ENCODE results near the gene MAP7D2. TPM values are rescaled to one million over a fixed set of nuclear protein-coding genes. Genes with fewer than 3 reads are reported as not detected.

Gene MAP7D2
- polyA plus RNA-seq, 4 donors = 2.0 to 4.2 (median 2.2) TPM

- no peaks in the 10 kb centered on the region for H3K27me3 ChIP-seq (ENCODE audit: control insufficient read depth in 3 of 3, insufficient read depth in 3 of 3, low read length in 3 of 3)
- DNase-seq (no peak), FAIRE-seq (no peak)
- no peak overlapping the region for H3K27ac ChIP-seq (ENCODE audit: low read depth in 1 of 3, low read length in 2 of 3)
- H3K4me3 ChIP-seq (ENCODE audit: low read depth in 1 of 3, low read length in 3 of 3) = no peak overlapping the region
- H3K9me3 ChIP-seq (ENCODE audit: control insufficient read depth in 2 of 2, insufficient read depth in 1 of 2, low read depth in 1 of 2, low read length in 1 of 2) = no peaks in the 10 kb centered on the region
- 89 to 98% (median 92%) methylated on average over 2 of the region's 2 CpGs for WGBS, 3 donors
- H3K4me1 ChIP-seq (ENCODE audit: control insufficient read depth in 3 of 3, insufficient read depth in 2 of 3, low read depth in 1 of 3, low read length in 2 of 3) = no peaks in the 10 kb centered on the region
- no peaks in the 10 kb centered on the region for H3K36me3 ChIP-seq (ENCODE audit: control insufficient read depth in 3 of 3, insufficient read depth in 2 of 3, low read depth in 1 of 3, low read length in 3 of 3)
These were observed 14.6 kb downstream of the MAP7D2 start for GRCh38 chrX:20101934-20102581.

GRCh38 chrX:20091499-20091898 lies 25.2 kb downstream of the MAP7D2 start:
- 78 to 88% (median 83%) methylated on average over 3 of the region's 3 CpGs for WGBS, 3 donors

GRCh38 chrX:20089845-20090244 lies 26.9 kb downstream of the MAP7D2 start:
- H3K9me3 ChIP-seq (ENCODE audit: control insufficient read depth in 2 of 2, insufficient read depth in 1 of 2, low read depth in 1 of 2, low read length in 1 of 2) = no peaks in the 10 kb centered on the region
- no peaks in the 10 kb centered on the region for H3K27me3 ChIP-seq (ENCODE audit: control insufficient read depth in 3 of 3, insufficient read depth in 3 of 3, low read length in 3 of 3)
- no peak overlapping the region for H3K4me3 ChIP-seq (ENCODE audit: low read depth in 1 of 3, low read length in 3 of 3)
- no peak for FAIRE-seq
- H3K4me1 ChIP-seq (ENCODE audit: control insufficient read depth in 3 of 3, insufficient read depth in 2 of 3, low read depth in 1 of 3, low read length in 2 of 3) = no peaks in the 10 kb centered on the region
- no peaks in the 10 kb centered on the region for H3K36me3 ChIP-seq (ENCODE audit: control insufficient read depth in 3 of 3, insufficient read depth in 2 of 3, low read depth in 1 of 3, low read length in 3 of 3)
- no peak overlapping the region for H3K27ac ChIP-seq (ENCODE audit: low read depth in 1 of 3, low read length in 2 of 3)
- 70 to 80% (median 70%) methylated on average over 6 of the region's 6 CpGs for WGBS, 3 donors
- no peak for DNase-seq

More at GRCh38 chrX:20091499-20091898, 25.2 kb downstream of the MAP7D2 start:
- H3K27me3 ChIP-seq (ENCODE audit: control insufficient read depth in 3 of 3, insufficient read depth in 3 of 3, low read length in 3 of 3) = no peaks in the 10 kb centered on the region
- FAIRE-seq = no peak
- no peaks in the 10 kb centered on the region for H3K9me3 ChIP-seq (ENCODE audit: control insufficient read depth in 2 of 2, insufficient read depth in 1 of 2, low read depth in 1 of 2, low read length in 1 of 2)
- no peak overlapping the region for H3K4me3 ChIP-seq (ENCODE audit: low read depth in 1 of 3, low read length in 3 of 3)
- DNase-seq = no peak
- H3K27ac ChIP-seq (ENCODE audit: low read depth in 1 of 3, low read length in 2 of 3) = no peak overlapping the region
- H3K4me1 ChIP-seq (ENCODE audit: control insufficient read depth in 3 of 3, insufficient read depth in 2 of 3, low read depth in 1 of 3, low read length in 2 of 3) = no peaks in the 10 kb centered on the region
- H3K36me3 ChIP-seq (ENCODE audit: control insufficient read depth in 3 of 3, insufficient read depth in 2 of 3, low read depth in 1 of 3, low read length in 3 of 3) = no peaks in the 10 kb centered on the region

- H3K9me3 ChIP-seq (ENCODE audit: control insufficient read depth in 2 of 2, insufficient read depth in 1 of 2, low read depth in 1 of 2, low read length in 1 of 2) = no peaks in the 10 kb centered on the region
- FAIRE-seq (no peak), DNase-seq (no peak)
- 82 to 90% (median 88%) methylated on average over 1 of the region's 1 CpG for WGBS, 3 donors
- H3K27ac ChIP-seq (ENCODE audit: low read depth in 1 of 3, low read length in 2 of 3) = no peak overlapping the region
- H3K36me3 ChIP-seq (ENCODE audit: control insufficient read depth in 3 of 3, insufficient read depth in 2 of 3, low read depth in 1 of 3, low read length in 3 of 3) = no peaks in the 10 kb centered on the region
- no peaks in the 10 kb centered on the region for H3K27me3 ChIP-seq (ENCODE audit: control insufficient read depth in 3 of 3, insufficient read depth in 3 of 3, low read length in 3 of 3)
- no peaks in the 10 kb centered on the region for H3K4me1 ChIP-seq (ENCODE audit: control insufficient read depth in 3 of 3, insufficient read depth in 2 of 3, low read depth in 1 of 3, low read length in 2 of 3)
- H3K4me3 ChIP-seq (ENCODE audit: low read depth in 1 of 3, low read length in 3 of 3) = no peak overlapping the region
These were observed 36.4 kb downstream of the MAP7D2 start for GRCh38 chrX:20080277-20080676.

- Histone ChIP-seq H3K4me1 (ENCODE audit: control insufficient read depth in 3 of 3, insufficient read depth in 2 of 3, low read depth in 1 of 3, low read length in 2 of 3) (no peaks in the 10 kb centered on the region), H3K4me3 (ENCODE audit: low read depth in 1 of 3, low read length in 3 of 3) (no peak overlapping the region), H3K9me3 (ENCODE audit: control insufficient read depth in 2 of 2, insufficient read depth in 1 of 2, low read depth in 1 of 2, low read length in 1 of 2) (no peaks in the 10 kb centered on the region), H3K27me3 (ENCODE audit: control insufficient read depth in 3 of 3, insufficient read depth in 3 of 3, low read length in 3 of 3) (no peaks in the 10 kb centered on the region), H3K36me3 (ENCODE audit: control insufficient read depth in 3 of 3, insufficient read depth in 2 of 3, low read depth in 1 of 3, low read length in 3 of 3) (no peaks in the 10 kb centered on the region), H3K27ac (ENCODE audit: low read depth in 1 of 3, low read length in 2 of 3) (no peak overlapping the region)
- WGBS, 3 donors = 8 to 53% (median 15%) methylated on average over 3 of the region's 3 CpGs
- no peak for DNase-seq
- no peak for FAIRE-seq
These were observed 45.1 kb downstream of the MAP7D2 start for GRCh38 chrX:20071511-20072079.

- DNase-seq (peak; percentile 21 to 48), FAIRE-seq (no peak)
- no peak overlapping the region for H3K4me3 ChIP-seq (ENCODE audit: low read depth in 1 of 3, low read length in 3 of 3)
- H3K27ac ChIP-seq (ENCODE audit: low read depth in 1 of 3, low read length in 2 of 3) = no peak overlapping the region
- H3K4me1 ChIP-seq (ENCODE audit: control insufficient read depth in 3 of 3, insufficient read depth in 2 of 3, low read depth in 1 of 3, low read length in 2 of 3) = no peaks in the 10 kb centered on the region
- no peaks in the 10 kb centered on the region for H3K36me3 ChIP-seq (ENCODE audit: control insufficient read depth in 3 of 3, insufficient read depth in 2 of 3, low read depth in 1 of 3, low read length in 3 of 3)
- 48 to 54% (median 54%) methylated on average over 8 of the region's 8 CpGs for WGBS, 3 donors
- no peaks in the 10 kb centered on the region for H3K9me3 ChIP-seq (ENCODE audit: control insufficient read depth in 2 of 2, insufficient read depth in 1 of 2, low read depth in 1 of 2, low read length in 1 of 2)
- no peaks in the 10 kb centered on the region for H3K27me3 ChIP-seq (ENCODE audit: control insufficient read depth in 3 of 3, insufficient read depth in 3 of 3, low read length in 3 of 3)
These were observed 48.8 kb downstream of the MAP7D2 start for GRCh38 chrX:20067709-20068561.

GRCh38 chrX:20066968-20067708 lies 49.6 kb downstream of the MAP7D2 start:
- no peak overlapping the region for H3K27ac ChIP-seq (ENCODE audit: low read depth in 1 of 3, low read length in 2 of 3)
- H3K9me3 ChIP-seq (ENCODE audit: control insufficient read depth in 2 of 2, insufficient read depth in 1 of 2, low read depth in 1 of 2, low read length in 1 of 2) = no peaks in the 10 kb centered on the region
- WGBS, 3 donors = 40 to 60% (median 46%) methylated on average over 6 of the region's 6 CpGs
- peak; percentile 59 to 62 for DNase-seq
- FAIRE-seq = no peak
- H3K4me1 ChIP-seq (ENCODE audit: control insufficient read depth in 3 of 3, insufficient read depth in 2 of 3, low read depth in 1 of 3, low read length in 2 of 3) = no peaks in the 10 kb centered on the region
- no peaks in the 10 kb centered on the region for H3K36me3 ChIP-seq (ENCODE audit: control insufficient read depth in 3 of 3, insufficient read depth in 2 of 3, low read depth in 1 of 3, low read length in 3 of 3)
- H3K4me3 ChIP-seq (ENCODE audit: low read depth in 1 of 3, low read length in 3 of 3) = no peak overlapping the region
- no peaks in the 10 kb centered on the region for H3K27me3 ChIP-seq (ENCODE audit: control insufficient read depth in 3 of 3, insufficient read depth in 3 of 3, low read length in 3 of 3)

- FAIRE-seq (no peak), DNase-seq (no peak)
- no peak overlapping the region for H3K4me3 ChIP-seq (ENCODE audit: low read depth in 1 of 3, low read length in 3 of 3)
- H3K9me3 ChIP-seq (ENCODE audit: control insufficient read depth in 2 of 2, insufficient read depth in 1 of 2, low read depth in 1 of 2, low read length in 1 of 2) = no peaks in the 10 kb centered on the region
- H3K36me3 ChIP-seq (ENCODE audit: control insufficient read depth in 3 of 3, insufficient read depth in 2 of 3, low read depth in 1 of 3, low read length in 3 of 3) = no peaks in the 10 kb centered on the region
- no peaks in the 10 kb centered on the region for H3K27me3 ChIP-seq (ENCODE audit: control insufficient read depth in 3 of 3, insufficient read depth in 3 of 3, low read length in 3 of 3)
- no peak overlapping the region for H3K27ac ChIP-seq (ENCODE audit: low read depth in 1 of 3, low read length in 2 of 3)
- no peaks in the 10 kb centered on the region for H3K4me1 ChIP-seq (ENCODE audit: control insufficient read depth in 3 of 3, insufficient read depth in 2 of 3, low read depth in 1 of 3, low read length in 2 of 3)
- WGBS, 3 donors = 63 to 76% (median 73%) methylated on average over 9 of the region's 9 CpGs
These were observed 52.9 kb downstream of the MAP7D2 start for GRCh38 chrX:20063716-20064351.
